GM12878 (cell line): ENCODE data around the gene IL20RA. TPM values are rescaled to one million over a fixed set of nuclear protein-coding genes. Genes with fewer than 3 reads are reported as not detected.

ENCODE experiments used
- BACH1 ChIP-seq: fragments of 450-650 bp; IDR thresholded peaks from 2 replicates; pipeline ENCODE4 v1.6.1; 2017; ENCODE audit warnings: mild to moderate bottlenecking, borderline replicate concordance
- BCL11A ChIP-seq: IDR thresholded peaks from 2 replicates; pipeline ENCODE4 v1.6.1; 2011; ENCODE audit warnings: low read depth, low read length
- CHD2 ChIP-seq: IDR thresholded peaks from 2 replicates; pipeline ENCODE4 v1.6.1; 2011; ENCODE audit warnings: low read depth, low read length, improper control_type of control experiment, borderline replicate concordance
- DPF2 ChIP-seq: fragments of 450-650 bp; IDR thresholded peaks from 2 replicates; pipeline ENCODE4 v1.6.1; 2017; ENCODE audit warnings: mild to moderate bottlenecking
- EGR1 ChIP-seq, 2 experiments: IDR thresholded peaks; 1 replicate in 1 of 2; 2 replicates in 1 of 2; pipeline ENCODE4 v1.6.1; 2011 to 2012; ENCODE audit warnings: low read depth in 2 of 2, low read length in 2 of 2, borderline replicate concordance in 1 of 2, mild to moderate bottlenecking in 1 of 2, moderate library complexity in 1 of 2
- GABPA ChIP-seq: IDR thresholded peaks from 2 replicates; pipeline ENCODE4 v1.6.1; 2014; ENCODE audit warnings: antibody characterized with exemption, low read depth, mild to moderate bottlenecking, inconsistent platforms
- IKZF1 ChIP-seq: fragments of 450-650 bp; conservative IDR thresholded peaks from 2 replicates; pipeline ENCODE4 v1.6.1; 2017; ENCODE audit warnings: antibody characterized with exemption, mild to moderate bottlenecking
- IKZF2 ChIP-seq, 2 experiments: fragments of 450-650 bp; IDR thresholded peaks; 2 replicates each; pipeline ENCODE4 v1.6.1; 2017; ENCODE audit warnings: mild to moderate bottlenecking in 2 of 2, moderate library complexity in 2 of 2
- JUND ChIP-seq: IDR thresholded peaks from 2 replicates; pipeline ENCODE4 v1.6.1; 2012; ENCODE audit warnings: low read depth, mild to moderate bottlenecking, low read length, improper control_type of control experiment, moderate library complexity
- NBN ChIP-seq: fragments of 450-650 bp; IDR thresholded peaks from 2 replicates; pipeline ENCODE4 v1.6.1; 2016
- NFYA ChIP-seq: IDR thresholded peaks from 2 replicates; pipeline ENCODE4 v1.6.1; 2011; ENCODE audit warnings: low read depth, mild to moderate bottlenecking, low read length, improper control_type of control experiment, borderline replicate concordance
- NR2C1 ChIP-seq: fragments of 450-650 bp; IDR thresholded peaks from 2 replicates; pipeline ENCODE4 v1.6.1; 2017; ENCODE audit warnings: antibody characterized with exemption, mild to moderate bottlenecking, moderate library complexity
- POLR2AphosphoS2 ChIP-seq: IDR thresholded peaks from 2 replicates; pipeline ENCODE4 v1.6.1; 2011; ENCODE audit warnings: low read depth, mild to moderate bottlenecking, low read length, improper control_type of control experiment, moderate library complexity
- POU2F2 ChIP-seq: IDR thresholded peaks from 3 replicates; pipeline ENCODE4 v1.6.1; 2011; ENCODE audit warnings: low read depth, mild to moderate bottlenecking, low read length, borderline replicate concordance
- RB1 ChIP-seq: fragments of 450-650 bp; formaldehyde crosslinking; IDR thresholded peaks from 2 replicates; pipeline ENCODE4 v1.6.1; 2017; ENCODE audit warnings: mild to moderate bottlenecking, borderline replicate concordance
- RCOR1 ChIP-seq: conservative IDR thresholded peaks from 2 replicates; pipeline ENCODE4 v1.6.1; 2012; ENCODE audit warnings: low read depth, low read length, improper control_type of control experiment
- SPI1 ChIP-seq: IDR thresholded peaks from 2 replicates; pipeline ENCODE4 v1.6.1; 2011; ENCODE audit warnings: low read depth, mild to moderate bottlenecking, low read length, moderate library complexity, borderline replicate concordance; ENCODE audit not compliant: insufficient read depth
- ZNF217 ChIP-seq: fragments of 450-650 bp; IDR thresholded peaks from 2 replicates; pipeline ENCODE4 v1.6.1; 2017; ENCODE audit warnings: antibody characterized with exemption, mild to moderate bottlenecking
- ZNF622 ChIP-seq: fragments of 450-650 bp; IDR thresholded peaks from 2 replicates; pipeline ENCODE4 v1.6.1; 2017; ENCODE audit warnings: mild to moderate bottlenecking, inconsistent platforms
- ZNF687 ChIP-seq: fragments of 450-650 bp; IDR thresholded peaks from 2 replicates; pipeline ENCODE4 v1.6.1; 2017; ENCODE audit warnings: mild to moderate bottlenecking, moderate library complexity
- polyA plus RNA-seq, 11 experiments: library from polyadenylated mRNA; depleted of rRNA in 4 of 11; unstranded in 6 of 11; stranded (reverse) in 5 of 11; fragments of >200 nt; fragmentation: Nextera tagmentation in 4 of 11; fragmentation: Illumina TruSeq in 1 of 11; extraction: Ambion mirVana in 4 of 11; extraction: Trizol in 1 of 11; gene quantifications; 1 replicate in 1 of 11; 2 replicates in 10 of 11; pipeline versions ENCODE4 v1.2.1 to v1.2.3, GENCODE V29; 2011 to 2016; ENCODE audit warnings: inconsistent platforms in 2 of 11, missing spikeins in 2 of 11, low read depth in 1 of 11
- total RNA-seq, 4 experiments: library from RNA; depleted of rRNA in 3 of 4; stranded (reverse); fragments of >200 nt in 3 of 4; fragmentation: Illumina TruSeq in 1 of 4; extraction: Trizol in 1 of 4; gene quantifications; 2 replicates each; pipeline versions ENCODE4 v1.2.1 to v1.2.3, GENCODE V29; 2013 to 2021
- TF ChIP-seq, protein P1 (sequence below): fragments of 150-350 bp; IDR thresholded peaks from 2 replicates; pipeline ENCODE4 v1.6.1; 2014; ENCODE audit warnings: mild to moderate bottlenecking, low read depth, low read length
- TF ChIP-seq, protein P2 (sequence below): IDR thresholded peaks from 2 replicates; pipeline ENCODE4 v1.6.1; 2012; ENCODE audit warnings: low read depth, low read length, improper control_type of control experiment

Gene IL20RA
- total and polyA plus RNA-seq, 10 of the 15 experiments (the other 5 are each of a cell fraction or from before 2014, with no cell fraction given) = 0.02 to 0.16 (median 0.09) TPM; not detected in 3

- TF ChIP-seq ZNF217 (peak; percentile 32; the same call in 1 of the 2 replicates), IKZF1 (0 out of 2 replicates have a peak, but pooled peaks have one; percentile 18), NBN (peak; percentile 53; the same call in 1 of the 2 replicates), POLR2AphosphoS2 (no peak), BCL11A (peak; percentile 86; the same call in 1 of the 2 replicates), ZNF687 (peak; percentile 31; the same call in 1 of the 2 replicates), RCOR1 (no peak), BACH1 (peak; percentile 38; the same call in 1 of the 2 replicates), POU2F2 (peak; percentile 56; the same call in 1 of the 3 replicates), ZNF622 (no peak), NFYA (no peak), CHD2 (no peak), NR2C1 (no peak), IKZF2 (IDR thresholded peaks at IDR 0.05) (peak; percentile 71 to 72), GABPA (no peak), EGR1 (IDR thresholded peaks at IDR 0.05; ENCODE audit: borderline replicate concordance in 1 of 2, low read depth in 2 of 2, low read length in 2 of 2) (no peak), SPI1 (no peak), RB1 (no peak), DPF2 (peak; percentile 71; the same call in 1 of the 2 replicates), JUND (peak; percentile 61)
- TF ChIP-seq, protein P1, sequence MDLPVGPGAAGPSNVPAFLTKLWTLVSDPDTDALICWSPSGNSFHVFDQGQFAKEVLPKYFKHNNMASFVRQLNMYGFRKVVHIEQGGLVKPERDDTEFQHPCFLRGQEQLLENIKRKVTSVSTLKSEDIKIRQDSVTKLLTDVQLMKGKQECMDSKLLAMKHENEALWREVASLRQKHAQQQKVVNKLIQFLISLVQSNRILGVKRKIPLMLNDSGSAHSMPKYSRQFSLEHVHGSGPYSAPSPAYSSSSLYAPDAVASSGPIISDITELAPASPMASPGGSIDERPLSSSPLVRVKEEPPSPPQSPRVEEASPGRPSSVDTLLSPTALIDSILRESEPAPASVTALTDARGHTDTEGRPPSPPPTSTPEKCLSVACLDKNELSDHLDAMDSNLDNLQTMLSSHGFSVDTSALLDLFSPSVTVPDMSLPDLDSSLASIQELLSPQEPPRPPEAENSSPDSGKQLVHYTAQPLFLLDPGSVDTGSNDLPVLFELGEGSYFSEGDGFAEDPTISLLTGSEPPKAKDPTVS = no peak
- TF ChIP-seq, protein P2, sequence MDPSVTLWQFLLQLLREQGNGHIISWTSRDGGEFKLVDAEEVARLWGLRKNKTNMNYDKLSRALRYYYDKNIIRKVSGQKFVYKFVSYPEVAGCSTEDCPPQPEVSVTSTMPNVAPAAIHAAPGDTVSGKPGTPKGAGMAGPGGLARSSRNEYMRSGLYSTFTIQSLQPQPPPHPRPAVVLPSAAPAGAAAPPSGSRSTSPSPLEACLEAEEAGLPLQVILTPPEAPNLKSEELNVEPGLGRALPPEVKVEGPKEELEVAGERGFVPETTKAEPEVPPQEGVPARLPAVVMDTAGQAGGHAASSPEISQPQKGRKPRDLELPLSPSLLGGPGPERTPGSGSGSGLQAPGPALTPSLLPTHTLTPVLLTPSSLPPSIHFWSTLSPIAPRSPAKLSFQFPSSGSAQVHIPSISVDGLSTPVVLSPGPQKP = no peak
These were observed 18.7 kb downstream of the IL20RA start (continued) for GRCh38 chr6:137025786-137026730.
